PC-9 (cell line): ENCODE measurements around the gene JAG2. TPM values are rescaled to one million over a fixed set of nuclear protein-coding genes. Genes with fewer than 3 reads are reported as not detected.

ENCODE experiments used
- BruUV-seq: library from RNA; stranded (reverse); fragments of 400-500 nt; replicated peaks from 2 replicates; lab custom pipeline; 2021; lab: Mats Ljungman, UMichigan
- CTCF ChIA-PET: fragments of 300-600 bp; sonication (Branson Sonifier 250); formaldehyde crosslinking; loops from one replicate; lab custom pipeline; 2022; ENCODE audit warnings: antibody characterized with exemption; lab: Charles Lee
- POLR2A ChIA-PET: fragments of 300-600 bp; sonication (Branson Sonifier 250); formaldehyde crosslinking; loops from one replicate; lab custom pipeline; 2022; ENCODE audit warnings: antibody characterized with exemption; ENCODE audit not compliant: unreplicated experiment; lab: Charles Lee
- DNase-seq, 2 experiments: peaks; one replicate each; pipeline versions ENCODE4 v3.0.0 to v3.0.0-alpha.2; 2015 to 2022; ENCODE audit warnings: mixed read lengths in 1 of 2
- H2AFZ ChIP-seq: fragments of 200-600 bp; sonication (generic); 2 replicates; pipeline ENCODE4 v1.8.1; 2017; ENCODE audit warnings: antibody characterized with exemption
- H3F3A ChIP-seq: fragments of 200-600 bp; sonication (generic); 2 replicates; pipeline ENCODE4 v1.8.1; 2017; ENCODE audit warnings: antibody characterized with exemption, mild to moderate bottlenecking, low read depth; ENCODE audit not compliant: insufficient read depth
- H3K27ac ChIP-seq: fragments of 200-600 bp; sonication (generic); 2 replicates; pipeline ENCODE4 v1.6.1; 2016; ENCODE audit warnings: mixed run types
- H3K27me3 ChIP-seq: fragments of 200-600 bp; sonication (generic); 2 replicates; pipeline ENCODE4 v1.6.1; 2016; ENCODE audit warnings: low read depth, mixed run types; ENCODE audit not compliant: insufficient read depth
- H3K36me3 ChIP-seq: fragments of 200-600 bp; sonication (generic); 2 replicates; pipeline ENCODE4 v1.6.1; 2016; ENCODE audit warnings: low read depth, mixed run types
- H3K4me1 ChIP-seq: fragments of 200-600 bp; sonication (generic); replicated peaks from 2 replicates; pipeline ENCODE4 v1.6.1; 2016; ENCODE audit warnings: mixed run types; ENCODE audit not compliant: insufficient read depth
- H3K4me2 ChIP-seq: fragments of 200-600 bp; sonication (generic); 2 replicates; pipeline ENCODE4 v1.6.1; 2017; ENCODE audit warnings: mixed run types
- H3K4me3 ChIP-seq: fragments of 200-600 bp; sonication (generic); 2 replicates; pipeline ENCODE4 v1.6.1; 2016; ENCODE audit warnings: mixed run types
- H3K79me2 ChIP-seq: fragments of 200-600 bp; sonication (generic); 2 replicates; pipeline ENCODE4 v1.6.1; 2017; ENCODE audit warnings: low read depth, mixed run types
- H3K9me2 ChIP-seq: fragments of 200-600 bp; sonication (generic); 2 replicates; pipeline ENCODE4 v1.8.1; 2017; ENCODE audit warnings: mild to moderate bottlenecking; ENCODE audit not compliant: insufficient read depth
- H3K9me3 ChIP-seq: fragments of 200-600 bp; sonication (generic); 2 replicates; pipeline ENCODE4 v1.8.1; 2016; ENCODE audit warnings: low read depth; ENCODE audit not compliant: insufficient read depth
- H4K20me1 ChIP-seq: fragments of 200-600 bp; sonication (generic); 2 replicates; pipeline ENCODE4 v1.8.1; 2017; ENCODE audit not compliant: insufficient read depth
- EZH2 ChIP-seq: fragments of 200-600 bp; sonication (generic); IDR thresholded peaks from 2 replicates; pipeline ENCODE4 v1.8.0; 2017; ENCODE audit warnings: antibody characterized with exemption, low read depth
- intact Hi-C: fragments of 100-400 bp; cut with micrococcal nuclease; formaldehyde crosslinking; loops from one replicate; pipeline ENCODE4 v1.10.0; 2022; ENCODE audit not compliant: unreplicated experiment
- total RNA-seq: library from RNA; stranded (reverse); gene quantifications from 2 replicates; pipeline ENCODE4 v1.2.3, GENCODE V29; 2021
- TF ChIP-seq, protein P1 (sequence below): fragments of 200-600 bp; sonication (generic); conservative IDR thresholded peaks from 2 replicates; pipeline ENCODE4 v1.6.1; 2017; ENCODE audit warnings: mixed run types, antibody characterized with exemption, mild to moderate bottlenecking, moderate library complexity

JAG2 gene
- total RNA-seq, 1 experiment from 2014 or later: 17.8 TPM

DNA sequence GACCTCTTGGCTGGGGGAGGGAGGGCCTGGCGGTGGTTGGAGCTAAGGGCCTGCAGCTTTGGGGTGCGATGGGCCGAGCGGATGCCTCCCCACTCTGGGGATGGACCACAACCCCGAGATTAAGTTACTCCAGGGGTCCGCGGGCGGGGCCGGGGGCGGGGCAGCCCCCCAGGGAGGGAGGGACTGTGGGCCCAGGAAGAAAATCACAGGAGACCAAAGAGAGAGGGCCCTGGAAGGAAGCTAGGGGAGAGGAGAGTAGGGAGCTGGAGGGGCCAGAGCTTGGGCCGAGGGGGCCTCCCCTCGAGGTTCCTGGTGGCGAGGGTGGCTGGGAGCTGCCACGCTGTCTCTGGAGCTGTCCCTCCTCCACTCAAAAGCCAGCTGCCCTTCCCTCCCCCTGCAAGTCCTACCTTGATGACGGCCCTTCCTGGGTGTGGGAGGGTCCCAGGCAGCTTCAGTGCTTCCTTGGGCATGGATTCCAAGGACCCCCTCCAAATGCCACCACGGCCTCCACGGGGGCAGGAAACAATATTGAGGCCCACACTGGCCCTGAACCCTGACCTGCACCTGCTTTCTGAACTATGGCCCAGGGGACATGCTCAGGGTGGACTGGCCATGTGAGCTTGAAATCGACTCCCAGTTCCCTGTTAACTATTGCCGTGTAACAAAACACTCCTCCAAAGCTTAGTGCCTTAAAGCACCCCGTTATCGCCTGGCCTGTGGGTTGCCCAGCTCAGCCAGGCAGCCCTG lies 13.1 kb upstream of the JAG2 start:
- TF ChIP-seq, protein P1, sequence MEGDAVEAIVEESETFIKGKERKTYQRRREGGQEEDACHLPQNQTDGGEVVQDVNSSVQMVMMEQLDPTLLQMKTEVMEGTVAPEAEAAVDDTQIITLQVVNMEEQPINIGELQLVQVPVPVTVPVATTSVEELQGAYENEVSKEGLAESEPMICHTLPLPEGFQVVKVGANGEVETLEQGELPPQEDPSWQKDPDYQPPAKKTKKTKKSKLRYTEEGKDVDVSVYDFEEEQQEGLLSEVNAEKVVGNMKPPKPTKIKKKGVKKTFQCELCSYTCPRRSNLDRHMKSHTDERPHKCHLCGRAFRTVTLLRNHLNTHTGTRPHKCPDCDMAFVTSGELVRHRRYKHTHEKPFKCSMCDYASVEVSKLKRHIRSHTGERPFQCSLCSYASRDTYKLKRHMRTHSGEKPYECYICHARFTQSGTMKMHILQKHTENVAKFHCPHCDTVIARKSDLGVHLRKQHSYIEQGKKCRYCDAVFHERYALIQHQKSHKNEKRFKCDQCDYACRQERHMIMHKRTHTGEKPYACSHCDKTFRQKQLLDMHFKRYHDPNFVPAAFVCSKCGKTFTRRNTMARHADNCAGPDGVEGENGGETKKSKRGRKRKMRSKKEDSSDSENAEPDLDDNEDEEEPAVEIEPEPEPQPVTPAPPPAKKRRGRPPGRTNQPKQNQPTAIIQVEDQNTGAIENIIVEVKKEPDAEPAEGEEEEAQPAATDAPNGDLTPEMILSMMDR: no peak
- TF ChIP-seq EZH2: no peak
- DNase-seq: no peak
- no peak overlapping the region for H2AFZ ChIP-seq
- peak overlapping the region; percentile 47; the same call in 1 of the 2 replicates for H3K4me3 ChIP-seq
- H3K36me3 ChIP-seq: no peaks in the 10 kb centered on the region
- H3K9me3 ChIP-seq: no peaks in the 10 kb centered on the region
- H3K27ac ChIP-seq: no peak overlapping the region
- H3F3A ChIP-seq: peaks cover 7% of the 10 kb centered on the region; the same call in 1 of the 2 replicates
- peak overlapping the region; percentile 70 for H3K4me2 ChIP-seq
- intact Hi-C loops: no loop called here
- H3K79me2 ChIP-seq: no peaks in the 10 kb centered on the region
- BruUV-seq: no TSS peak
- no peaks in the 10 kb centered on the region for H3K27me3 ChIP-seq
- H4K20me1 ChIP-seq: peaks cover 13% of the 10 kb centered on the region; the same call in 1 of the 2 replicates
- no peaks in the 10 kb centered on the region for H3K9me2 ChIP-seq
- CTCF ChIA-PET: no interaction called here
- POLR2A ChIA-PET: no interaction called here
- H3K4me1 ChIP-seq: peaks cover 11% of the 10 kb centered on the region

DNA sequence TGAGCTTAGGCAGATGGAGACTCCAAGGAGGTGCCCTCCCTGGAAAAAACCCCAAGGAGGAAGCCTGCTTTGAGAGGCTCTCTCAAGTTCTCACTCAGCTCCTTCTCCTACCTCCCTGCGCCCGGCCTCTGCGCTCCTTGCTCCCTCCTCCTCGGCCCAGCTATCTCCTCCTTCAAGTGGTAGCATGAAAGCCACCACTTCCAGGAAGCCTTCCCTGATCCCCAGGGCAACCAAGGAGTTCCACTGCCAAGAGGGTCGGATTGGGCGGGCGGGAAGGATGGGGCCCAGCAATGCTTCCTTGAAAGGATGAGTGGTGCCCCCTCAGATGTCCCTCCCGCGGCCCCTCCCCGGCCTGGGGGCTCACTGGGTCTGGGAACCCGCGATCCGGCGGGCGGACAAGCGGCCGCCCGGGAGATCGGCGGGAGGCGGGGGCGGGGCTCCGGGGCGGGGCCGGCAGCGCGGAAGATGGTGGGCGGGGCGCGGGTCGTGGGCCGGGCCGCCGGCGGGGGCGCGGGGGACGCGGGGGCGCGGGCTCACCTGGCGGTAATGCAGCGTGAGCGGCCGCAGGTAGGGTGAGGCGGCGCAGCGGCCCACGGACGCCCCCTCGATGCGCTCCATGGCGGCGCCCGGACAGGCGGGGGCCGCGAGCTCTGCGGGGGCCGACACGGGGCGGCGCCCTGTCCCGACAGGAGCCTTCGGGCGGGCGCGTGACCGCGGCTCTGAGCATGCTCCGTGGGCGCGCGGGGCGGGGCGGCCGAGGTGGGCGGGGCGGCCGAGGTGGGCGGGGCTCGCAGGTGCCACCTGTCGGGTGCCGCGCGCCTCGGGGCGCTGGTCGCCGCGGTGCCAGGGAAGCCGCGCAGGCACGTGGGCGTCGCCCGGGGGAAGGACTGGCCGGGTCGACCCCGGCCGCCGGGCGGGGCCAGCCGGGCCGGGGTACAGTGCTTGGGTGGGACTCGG lies 12.3 kb upstream of the JAG2 start, which contains the start of gene NUDT14:
TSS of gene NUDT14 (minus strand) at position 721 of the 957 bp plus-strand sequence. CDS start at position 618, 103 bp downstream.
- POLR2A ChIA-PET: no interaction called here

DNA sequence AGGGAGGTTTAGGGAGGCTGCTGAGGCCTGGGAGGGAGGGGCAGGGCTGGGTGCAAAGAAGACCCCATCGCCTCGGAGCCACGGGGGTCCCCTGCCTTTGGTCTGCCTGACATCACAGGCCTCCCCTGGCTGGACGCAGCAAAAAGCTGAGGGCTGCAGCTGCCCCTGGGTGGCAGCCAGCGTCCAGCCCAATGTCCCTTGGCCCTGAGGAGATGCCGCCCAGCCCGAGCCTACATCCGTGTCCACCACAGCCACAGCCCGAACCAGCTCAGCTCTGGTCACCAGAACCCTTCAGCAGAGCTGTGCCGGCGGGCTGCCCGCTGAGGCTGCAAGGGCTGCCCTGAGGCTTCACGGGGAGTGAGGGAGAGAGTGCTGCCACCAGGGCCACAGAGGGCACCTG lies 10.6 kb upstream of the JAG2 start:
- no peak for DNase-seq
- intact Hi-C loops: no loop called here
- CTCF ChIA-PET: no interaction called here
- no peaks in the 10 kb centered on the region for H3K9me3 ChIP-seq
- no peaks in the 10 kb centered on the region for H3K36me3 ChIP-seq
- no TSS peak for BruUV-seq
- H3K9me2 ChIP-seq: no peaks in the 10 kb centered on the region
- no peak overlapping the region for H3K4me2 ChIP-seq
- no peaks in the 10 kb centered on the region for H3K79me2 ChIP-seq
- no peaks in the 10 kb centered on the region for H3K27me3 ChIP-seq
- H3K27ac ChIP-seq: no peak overlapping the region
- H3K4me1 ChIP-seq: peaks cover 16% of the 10 kb centered on the region
- peaks cover 10% of the 10 kb centered on the region for H3F3A ChIP-seq
- H4K20me1 ChIP-seq: peaks cover 13% of the 10 kb centered on the region; the same call in 1 of the 2 replicates
- H2AFZ ChIP-seq: no peak overlapping the region
- POLR2A ChIA-PET: no interaction called here
- H3K4me3 ChIP-seq: no peak overlapping the region
- no peak for TF ChIP-seq EZH2
- TF ChIP-seq, protein P1: no peak

More for the DNA sequence above, 12.3 kb upstream of the JAG2 start, which contains the start of gene NUDT14:
- H3K4me1 ChIP-seq: peaks cover 16% of the 10 kb centered on the region
- no peaks in the 10 kb centered on the region for H3K9me2 ChIP-seq
- no peak within 1 kb of the TSS for H3K27ac ChIP-seq
- H3K36me3 ChIP-seq: no peaks in the 10 kb centered on the region
- H3F3A ChIP-seq: peaks cover 7% of the 10 kb centered on the region
- peak within 1 kb of the TSS; percentile 60; the same call in 1 of the 2 replicates for H3K4me3 ChIP-seq
- H2AFZ ChIP-seq: no peak within 1 kb of the TSS
- no peaks in the 10 kb centered on the region for H3K27me3 ChIP-seq
- peaks cover 13% of the 10 kb centered on the region; the same call in 1 of the 2 replicates for H4K20me1 ChIP-seq
- H3K79me2 ChIP-seq: no peaks in the 10 kb centered on the region
- TF ChIP-seq, protein P1: no peak
- TF ChIP-seq EZH2: no peak
- peak within 1 kb of the TSS; percentile 90 for H3K4me2 ChIP-seq
- peak; percentile 51 to 80 for DNase-seq
- intact Hi-C loops: no loop called here
- CTCF ChIA-PET: no interaction called here
- H3K9me3 ChIP-seq: no peaks in the 10 kb centered on the region
- BruUV-seq: no TSS peak
